Activated CD8-positive, alpha-beta T cell treated with anti-CD3 and anti-CD28 coated beads for 36 hours (primary cell): ENCODE results near the gene GINS3. TPM values are rescaled to one million over a fixed set of nuclear protein-coding genes. Genes with fewer than 3 reads are reported as not detected.

Experiments used
- ATAC-seq: fragments of 200-7000 bp; cut with Tn5 transposase; one replicate; pipeline ENCODE4 v1.10.0; 2021; ENCODE audit warnings: mild to moderate bottlenecking, moderate library complexity
- CTCF ChIA-PET: fragments of 350-600 bp; sonication (Branson Sonifier 250); formaldehyde crosslinking; loops from one replicate; lab custom pipeline; 2021; ENCODE audit warnings: antibody characterized with exemption; lab: Charles Lee
- POLR2A ChIA-PET: fragments of 350-600 bp; sonication (Branson Sonifier 250); formaldehyde crosslinking; loops from one replicate; lab custom pipeline; 2021; ENCODE audit warnings: antibody characterized with exemption; lab: Charles Lee
- DNase-seq: peaks from one replicate; pipeline ENCODE4 v3.0.0-alpha.2; 2020
- H3K27ac Mint-ChIP-seq: one replicate; pipeline ENCODE4 v1.8.0; 2021; ENCODE audit warnings: mild to moderate bottlenecking, mixed read lengths
- H3K27me3 Mint-ChIP-seq: one replicate; pipeline ENCODE4 v1.8.0; 2021; ENCODE audit warnings: mixed read lengths
- H3K36me3 Mint-ChIP-seq: one replicate; pipeline ENCODE4 v1.8.0; 2021; ENCODE audit warnings: low read depth, mixed read lengths
- H3K4me1 Mint-ChIP-seq: one replicate; pipeline ENCODE4 v1.8.0; 2021; ENCODE audit warnings: low read depth, mixed read lengths
- H3K4me3 Mint-ChIP-seq: one replicate; pipeline ENCODE4 v1.8.0; 2021; ENCODE audit warnings: mild to moderate bottlenecking, moderate library complexity, mixed read lengths
- H3K9me3 Mint-ChIP-seq: one replicate; pipeline ENCODE4 v1.8.0; 2021; ENCODE audit warnings: mixed read lengths
- intact Hi-C: fragments of 100-400 bp; cut with micrococcal nuclease; formaldehyde crosslinking; loops from one replicate; pipeline ENCODE4 v1.10.0; 2022
- total RNA-seq, 2 experiments: library from RNA; stranded (reverse); gene quantifications; one replicate each; pipeline ENCODE4 v1.2.3, GENCODE V29; 2021
- TF ChIP-seq, protein P1 (sequence below): fragments of 200-600 bp; IDR thresholded peaks from one replicate; pipeline ENCODE4 v1.8.0; 2022; ENCODE audit warnings: antibody characterized with exemption, mild to moderate bottlenecking

GINS3 gene
- total RNA-seq, 2 experiments from 2014 or later = 16.0 to 18.1 TPM

DNA sequence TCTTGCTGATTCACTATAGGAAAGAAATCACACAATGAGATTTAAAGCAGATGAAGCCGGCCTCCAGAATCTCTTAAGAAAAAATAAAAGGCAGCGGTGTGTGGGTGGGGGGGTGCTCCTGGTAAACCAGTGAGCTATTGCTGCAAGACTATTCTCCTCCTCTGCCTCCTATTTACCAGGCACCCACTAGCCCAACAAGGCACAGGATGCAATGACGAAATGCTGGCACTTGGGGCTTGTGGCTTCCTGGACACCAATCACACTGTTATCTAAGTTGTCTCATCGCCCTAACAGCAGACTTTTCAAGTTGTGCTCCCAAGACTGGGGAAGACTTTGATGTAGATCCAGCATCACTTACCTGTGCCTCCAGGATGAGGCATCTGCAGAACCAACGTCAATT is 57.5 kb downstream of the GINS3 start:
- H3K4me1 Mint-ChIP-seq = no peaks in the 10 kb centered on the region
- CTCF ChIA-PET = interaction anchor here (1.4 to 1.5 kb wide), 2 partner anchors 38 to 113 kb away, joined by 3 read pairs; no protein-coding TSS in a partner anchor
- no peak overlapping the region for H3K4me3 Mint-ChIP-seq
- no peak for DNase-seq
- H3K27me3 Mint-ChIP-seq = peaks cover 10% of the 10 kb centered on the region
- intact Hi-C loops = no loop called here
- ATAC-seq = no peak
- TF ChIP-seq, protein P1, sequence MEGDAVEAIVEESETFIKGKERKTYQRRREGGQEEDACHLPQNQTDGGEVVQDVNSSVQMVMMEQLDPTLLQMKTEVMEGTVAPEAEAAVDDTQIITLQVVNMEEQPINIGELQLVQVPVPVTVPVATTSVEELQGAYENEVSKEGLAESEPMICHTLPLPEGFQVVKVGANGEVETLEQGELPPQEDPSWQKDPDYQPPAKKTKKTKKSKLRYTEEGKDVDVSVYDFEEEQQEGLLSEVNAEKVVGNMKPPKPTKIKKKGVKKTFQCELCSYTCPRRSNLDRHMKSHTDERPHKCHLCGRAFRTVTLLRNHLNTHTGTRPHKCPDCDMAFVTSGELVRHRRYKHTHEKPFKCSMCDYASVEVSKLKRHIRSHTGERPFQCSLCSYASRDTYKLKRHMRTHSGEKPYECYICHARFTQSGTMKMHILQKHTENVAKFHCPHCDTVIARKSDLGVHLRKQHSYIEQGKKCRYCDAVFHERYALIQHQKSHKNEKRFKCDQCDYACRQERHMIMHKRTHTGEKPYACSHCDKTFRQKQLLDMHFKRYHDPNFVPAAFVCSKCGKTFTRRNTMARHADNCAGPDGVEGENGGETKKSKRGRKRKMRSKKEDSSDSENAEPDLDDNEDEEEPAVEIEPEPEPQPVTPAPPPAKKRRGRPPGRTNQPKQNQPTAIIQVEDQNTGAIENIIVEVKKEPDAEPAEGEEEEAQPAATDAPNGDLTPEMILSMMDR = no peak
- no peak overlapping the region for H3K27ac Mint-ChIP-seq
- POLR2A ChIA-PET = no interaction called here
- H3K9me3 Mint-ChIP-seq = no peaks in the 10 kb centered on the region
- H3K36me3 Mint-ChIP-seq = no peaks in the 10 kb centered on the region

DNA sequence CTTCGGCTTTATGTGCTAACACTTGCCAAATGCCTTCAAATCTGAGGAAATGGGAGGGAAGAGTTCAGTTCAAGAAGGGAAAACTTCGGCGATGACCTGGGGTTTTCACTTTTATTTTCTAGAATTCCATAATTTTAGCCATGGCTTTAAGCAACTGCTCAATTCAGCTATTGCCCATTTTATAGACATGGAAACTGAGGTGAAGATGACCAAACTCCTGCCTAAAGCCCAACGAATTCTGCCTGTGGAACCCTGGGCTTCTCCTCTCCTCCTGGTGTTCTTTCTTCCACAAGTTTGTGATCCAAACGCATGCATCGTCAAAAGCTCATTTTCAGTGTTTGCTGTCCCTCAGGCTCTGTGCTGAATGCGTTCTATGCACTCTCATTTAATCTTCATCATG is 58.3 kb downstream of the GINS3 start:
- Mint-ChIP-seq H3K4me3 (no peak overlapping the region), H3K27me3 (peaks cover 10% of the 10 kb centered on the region), H3K36me3 (no peaks in the 10 kb centered on the region), H3K27ac (no peak overlapping the region), H3K4me1 (no peaks in the 10 kb centered on the region), H3K9me3 (no peaks in the 10 kb centered on the region)
- ChIA-PET POLR2A (no interaction called here), CTCF (interaction anchor here (1.5 to 2.6 kb wide), 2 partner anchors 37 to 114 kb away, joined by 3 to 11 read pairs; no protein-coding TSS in a partner anchor)
- intact Hi-C loops = no loop called here
- no peak for ATAC-seq
- no peak for DNase-seq
- TF ChIP-seq, protein P1 = no peak

DNA sequence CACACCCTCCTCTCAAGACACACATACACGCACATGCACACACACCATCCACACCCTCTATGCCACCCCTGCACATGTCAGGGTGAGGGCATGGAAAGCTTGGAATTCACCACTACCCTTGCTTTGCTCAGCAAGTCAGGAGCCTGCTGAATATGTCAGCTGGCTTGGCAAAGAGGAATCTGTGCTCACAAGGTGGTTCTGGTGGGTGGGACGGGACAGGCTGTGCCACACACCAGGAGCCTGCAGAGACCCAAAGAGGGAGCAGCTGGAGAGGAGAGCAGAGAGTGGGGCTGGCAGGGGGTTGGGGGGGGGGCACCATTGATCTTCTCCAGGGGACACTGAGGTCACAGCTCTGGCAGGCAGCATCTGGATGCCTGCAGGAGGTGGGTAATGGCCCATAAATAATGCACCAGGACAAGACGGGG is 59.0 kb downstream of the GINS3 start:
- H3K27me3 Mint-ChIP-seq = peaks cover 10% of the 10 kb centered on the region
- no peaks in the 10 kb centered on the region for H3K9me3 Mint-ChIP-seq
- H3K27ac Mint-ChIP-seq = no peak overlapping the region
- no peaks in the 10 kb centered on the region for H3K4me1 Mint-ChIP-seq
- TF ChIP-seq, protein P1 = no peak
- intact Hi-C loops = no loop called here
- ChIA-PET POLR2A (no interaction called here), CTCF (interaction anchor here (2.6 kb wide), 1 partner anchor 115 kb away, joined by 11 read pairs; no protein-coding TSS in a partner anchor)
- DNase-seq = no peak
- H3K36me3 Mint-ChIP-seq = no peaks in the 10 kb centered on the region
- H3K4me3 Mint-ChIP-seq = no peak overlapping the region
- ATAC-seq = no peak

DNA sequence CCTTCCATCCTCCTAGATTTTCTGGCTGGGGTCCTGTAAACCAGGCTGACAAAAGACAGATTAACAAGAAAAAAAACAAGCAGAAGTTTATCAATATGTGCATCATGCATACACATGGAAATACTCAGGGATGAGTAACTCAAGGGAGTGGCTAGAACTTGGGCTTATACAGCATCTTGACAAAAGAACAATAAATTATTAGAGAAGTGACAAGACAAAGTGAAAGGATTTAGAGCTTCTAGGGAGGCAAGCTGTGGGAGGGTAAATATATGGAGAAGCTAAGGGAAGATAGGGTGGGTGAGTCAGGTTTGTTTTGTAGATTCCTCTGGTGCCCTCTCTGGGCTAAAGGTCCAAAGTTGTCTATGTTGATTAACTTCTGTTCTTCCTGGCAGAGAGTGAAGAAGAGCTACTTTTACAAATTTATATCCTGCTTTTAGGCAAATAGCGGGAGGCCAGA is 59.7 kb downstream of the GINS3 start:
- CTCF ChIA-PET = interaction anchor here (2.6 kb wide), 1 partner anchor 115 kb away, joined by 11 read pairs; no protein-coding TSS in a partner anchor
- no peak for ATAC-seq
- POLR2A ChIA-PET = no interaction called here
- Mint-ChIP-seq H3K36me3 (no peaks in the 10 kb centered on the region), H3K27ac (no peak overlapping the region), H3K9me3 (no peaks in the 10 kb centered on the region), H3K4me1 (no peaks in the 10 kb centered on the region), H3K4me3 (no peak overlapping the region), H3K27me3 (peaks cover 10% of the 10 kb centered on the region)
- DNase-seq = no peak
- TF ChIP-seq, protein P1 = no peak
- intact Hi-C loops = no loop called here

DNA sequence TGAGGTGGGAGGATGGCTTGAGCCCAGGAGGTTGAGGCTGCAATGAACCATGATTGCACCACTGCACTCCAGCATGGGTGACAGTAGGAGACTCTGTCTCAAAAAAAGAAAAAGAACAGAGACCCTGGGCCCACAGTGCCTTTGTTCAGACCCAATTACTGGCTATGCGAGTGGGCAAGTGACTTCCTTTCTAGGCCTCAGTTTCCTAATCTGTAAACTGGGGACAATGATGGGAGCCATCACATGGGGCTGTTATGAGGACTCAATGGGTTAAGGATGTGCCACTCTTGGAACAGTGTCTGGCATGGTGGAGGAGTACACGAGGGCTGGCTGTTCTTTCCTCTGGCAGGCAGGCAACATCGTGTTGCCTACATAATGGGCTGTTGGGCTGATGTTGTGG is 60.4 kb downstream of the GINS3 start:
- Mint-ChIP-seq H3K9me3 (no peaks in the 10 kb centered on the region), H3K4me3 (no peak overlapping the region), H3K27me3 (peaks cover 9% of the 10 kb centered on the region), H3K27ac (no peak overlapping the region), H3K36me3 (no peaks in the 10 kb centered on the region), H3K4me1 (no peaks in the 10 kb centered on the region)
- DNase-seq = no peak
- no peak for ATAC-seq
- intact Hi-C loops = no loop called here
- TF ChIP-seq, protein P1 = no peak
- ChIA-PET POLR2A (no interaction called here), CTCF (interaction anchor here (2.6 kb wide), 1 partner anchor 116 kb away, joined by 11 read pairs; no protein-coding TSS in a partner anchor)
